IMR-90 (cell line): ENCODE measurements around the gene USP32. TPM values are rescaled to one million over a fixed set of nuclear protein-coding genes. Genes with fewer than 3 reads are reported as not detected.

Experiments used
- ATAC-seq: fragments of 200-7000 bp; cut with Tn5 transposase; 2 replicates; pipeline ENCODE4 v1.9.1; 2020; ENCODE audit warnings: low read depth, mild to moderate bottlenecking, moderate library complexity
- BruUV-seq: library from RNA; stranded (reverse); fragments of 400-500 nt; replicated peaks from 2 replicates; lab custom pipeline; 2021; lab: Mats Ljungman, UMichigan
- CTCF ChIA-PET: fragments of 300-600 bp; formaldehyde crosslinking; extraction: SDS; loops from one replicate; lab custom pipeline; 2021; ENCODE audit warnings: antibody characterized with exemption; lab: Yijun Ruan, JAX
- POLR2A ChIA-PET: fragments of 300-600 bp; sonication (Branson Sonifier 250); formaldehyde crosslinking; loops from one replicate; lab custom pipeline; 2022; ENCODE audit warnings: antibody characterized with exemption; ENCODE audit not compliant: unreplicated experiment; lab: Charles Lee
- DNase-seq: peaks from one replicate; pipeline ENCODE4 v3.0.0; 2013
- H2AFZ ChIP-seq: replicated peaks from 2 replicates; pipeline ENCODE3; 2013; ENCODE audit warnings: low read length, mild to moderate bottlenecking; ENCODE audit not compliant: poor library complexity
- H2AK5ac ChIP-seq: 2 replicates; pipeline ENCODE4 v1.6.1; 2013; ENCODE audit warnings: low read depth, low read length, inconsistent platforms
- H2AK9ac ChIP-seq: replicated peaks from 2 replicates; pipeline ENCODE3; 2013; ENCODE audit warnings: mild to moderate bottlenecking, low read depth, low read length, moderate library complexity; ENCODE audit not compliant: poor library complexity
- H2BK120ac ChIP-seq: 2 replicates; pipeline ENCODE4 v1.6.1; 2013; ENCODE audit warnings: low read depth, low read length, inconsistent platforms
- H2BK15ac ChIP-seq: 3 replicates; pipeline ENCODE4 v1.6.1; 2013; ENCODE audit warnings: low read depth, low read length, inconsistent platforms
- H2BK20ac ChIP-seq: 2 replicates; pipeline ENCODE4 v1.6.1; 2013; ENCODE audit warnings: low read depth, mild to moderate bottlenecking, inconsistent platforms, low read length, moderate library complexity
- H2BK5ac ChIP-seq: 2 replicates; pipeline ENCODE4 v1.6.1; 2013; ENCODE audit warnings: mild to moderate bottlenecking, low read depth, low read length, inconsistent platforms; ENCODE audit not compliant: poor library complexity, severe bottlenecking
- H3K14ac ChIP-seq: replicated peaks from 2 replicates; pipeline ENCODE4 v1.6.1; 2013; ENCODE audit warnings: low read depth, low read length, inconsistent platforms
- H3K18ac ChIP-seq: 2 replicates; pipeline ENCODE4 v1.6.1; 2013; ENCODE audit warnings: low read depth, low read length, control low read depth
- H3K23ac ChIP-seq: 2 replicates; pipeline ENCODE4 v1.6.1; 2013; ENCODE audit warnings: low read depth, low read length, inconsistent platforms
- H3K27ac ChIP-seq: 2 replicates; pipeline ENCODE4 v1.5.1; 2013; ENCODE audit warnings: mild to moderate bottlenecking, control low read depth, low read length; ENCODE audit not compliant: insufficient read depth
- H3K27me3 ChIP-seq: 2 replicates; pipeline ENCODE4 v1.6.1; 2013; ENCODE audit warnings: low read length; ENCODE audit not compliant: control insufficient read depth, insufficient read depth
- H3K36me3 ChIP-seq: 2 replicates; pipeline ENCODE4 v1.6.1; 2013; ENCODE audit warnings: low read length, mixed read lengths; ENCODE audit not compliant: control insufficient read depth, insufficient read depth
- H3K4ac ChIP-seq: 2 replicates; pipeline ENCODE4 v1.6.1; 2013; ENCODE audit warnings: low read depth, low read length, inconsistent platforms
- H3K4me1 ChIP-seq: 2 replicates; pipeline ENCODE4 v1.6.1; 2013; ENCODE audit warnings: low read length, mixed read lengths; ENCODE audit not compliant: control insufficient read depth, insufficient read depth
- H3K4me2 ChIP-seq: 2 replicates; pipeline ENCODE4 v1.6.1; 2013; ENCODE audit warnings: low read depth, mild to moderate bottlenecking, control low read depth, low read length, moderate library complexity
- H3K4me3 ChIP-seq: 2 replicates; pipeline ENCODE4 v1.5.1; 2013; ENCODE audit warnings: low read depth, mild to moderate bottlenecking, control low read depth, low read length, moderate library complexity; ENCODE audit not compliant: insufficient read depth
- H3K56ac ChIP-seq: 2 replicates; pipeline ENCODE4 v1.6.1; 2013; ENCODE audit warnings: low read length, inconsistent platforms; ENCODE audit not compliant: insufficient read depth; ENCODE audit errors: extremely low read depth
- H3K79me1 ChIP-seq, 2 experiments: 2 replicates each; pipeline ENCODE4 v1.6.1; 2013; ENCODE audit warnings: low read length in 2 of 2, inconsistent platforms in 1 of 2, low read depth in 1 of 2
- H3K9ac ChIP-seq: 2 replicates; pipeline ENCODE4 v1.6.1; 2013; ENCODE audit warnings: low read depth, low read length, control low read depth
- H3K9me1 ChIP-seq: 2 replicates; pipeline ENCODE4 v1.6.1; 2013; ENCODE audit warnings: low read length, inconsistent platforms; ENCODE audit not compliant: insufficient read depth
- H3K9me3 ChIP-seq: 2 replicates; pipeline ENCODE4 v1.6.1; 2013; ENCODE audit warnings: low read length; ENCODE audit not compliant: control insufficient read depth, insufficient read depth
- H4K20me1 ChIP-seq: 2 replicates; pipeline ENCODE4 v1.6.1; 2013; ENCODE audit warnings: low read length, inconsistent platforms; ENCODE audit not compliant: insufficient read depth
- H4K5ac ChIP-seq: 2 replicates; pipeline ENCODE4 v1.6.1; 2013; ENCODE audit warnings: mild to moderate bottlenecking, low read depth, low read length, control low read depth
- H4K8ac ChIP-seq, 2 experiments: 2 replicates each; pipeline ENCODE4 v1.6.1; 2013; ENCODE audit warnings: low read depth in 2 of 2, low read length in 2 of 2, control low read depth in 1 of 2, inconsistent platforms in 1 of 2
- H4K91ac ChIP-seq: 2 replicates; pipeline ENCODE4 v1.6.1; 2013; ENCODE audit warnings: low read depth, low read length, inconsistent platforms; ENCODE audit not compliant: insufficient read depth
- BHLHE40 ChIP-seq: fragments of 150-350 bp; IDR thresholded peaks from 2 replicates; pipeline ENCODE4 v1.6.1; 2016; ENCODE audit warnings: mild to moderate bottlenecking, low read depth, low read length
- CHD1 ChIP-seq: IDR thresholded peaks from 2 replicates; pipeline ENCODE4 v1.6.1; 2012; ENCODE audit warnings: low read depth, low read length, improper control_type of control experiment
- CTCF ChIP-seq: conservative IDR thresholded peaks from 2 replicates; pipeline ENCODE4 v1.5.1; 2012; ENCODE audit warnings: mild to moderate bottlenecking, low read depth, low read length, improper control_type of control experiment
- ELK1 ChIP-seq: fragments of 150-350 bp; IDR thresholded peaks from 2 replicates; pipeline ENCODE4 v1.6.1; 2016; ENCODE audit warnings: low read depth, mild to moderate bottlenecking, low read length, moderate library complexity, borderline replicate concordance
- MAFK ChIP-seq: IDR thresholded peaks from 2 replicates; pipeline ENCODE4 v1.6.1; 2012; ENCODE audit warnings: low read depth, low read length, improper control_type of control experiment
- MAZ ChIP-seq: IDR thresholded peaks from 2 replicates; pipeline ENCODE4 v1.6.1; 2012; ENCODE audit warnings: low read depth, mild to moderate bottlenecking, low read length, improper control_type of control experiment, moderate library complexity, borderline replicate concordance
- RAD21 ChIP-seq: IDR thresholded peaks from 2 replicates; pipeline ENCODE4 v1.6.1; 2012; ENCODE audit warnings: low read length, improper control_type of control experiment
- RCOR1 ChIP-seq: IDR thresholded peaks from 2 replicates; pipeline ENCODE4 v1.6.1; 2012; ENCODE audit warnings: mild to moderate bottlenecking, low read length, improper control_type of control experiment; ENCODE audit not compliant: insufficient replicate concordance
- SMC3 ChIP-seq: fragments of 150-350 bp; IDR thresholded peaks from 2 replicates; pipeline ENCODE4 v1.6.1; 2016; ENCODE audit warnings: low read depth, mild to moderate bottlenecking, antibody characterized with exemption, low read length, moderate library complexity
- USF2 ChIP-seq: fragments of 150-350 bp; IDR thresholded peaks from 2 replicates; pipeline ENCODE4 v1.6.1; 2017; ENCODE audit warnings: mild to moderate bottlenecking, antibody characterized with exemption, low read length, low read depth
- WGBS, 2 experiments: methylation state at CpG; one replicate each; pipeline versions ENCODE4 v1.1.5 to v1.1.7; 2013; ENCODE audit warnings: missing lambda C conversion rate in 2 of 2; ENCODE audit not compliant: insufficient read length in 1 of 2; ENCODE audit errors: extremely low coverage in 2 of 2; 5-methylcytosine and 5-hydroxymethylcytosine counted together
- dilution Hi-C: fragments of 300-500 bp; cut with HindIII; formaldehyde crosslinking; loops from one replicate; pipeline ENCODE4 v1.14.3; 2018; ENCODE audit warnings: low sequenced_read_pairs; ENCODE audit not compliant: unreplicated experiment
- in situ Hi-C: fragments of 300-500 bp; cut with MboI; formaldehyde crosslinking; loops from 3 replicates; pipeline ENCODE4 v1.14.3; 2019; ENCODE audit warnings: low sequenced_read_pairs, inconsistent platforms, mixed read lengths
- intact Hi-C: fragments of 100-400 bp; cut with micrococcal nuclease; formaldehyde crosslinking; loops from 2 replicates; pipeline ENCODE4 v1.10.0; 2022
- polyA plus RNA-seq, 3 experiments: library from polyadenylated mRNA; depleted of rRNA; stranded (reverse); fragments of >200 nt; gene quantifications; 2 replicates each; pipeline ENCODE4 v1.2.3, GENCODE V29; 2012; ENCODE audit warnings: low replicate concordance in 1 of 3
- total RNA-seq: library from RNA; depleted of rRNA; stranded (reverse); fragments of >200 nt; gene quantifications from 2 replicates; pipeline ENCODE4 v1.2.3, GENCODE V29; 2012

USP32 gene
- total and polyA plus RNA-seq, 2 of the 4 experiments (the other 2 are of a cell fraction): 16.8 to 46.8 TPM

- no peak overlapping the region for H4K91ac ChIP-seq
- H3K56ac ChIP-seq: no peak overlapping the region
- no peak overlapping the region for H2AFZ ChIP-seq
- no peak overlapping the region for H2BK5ac ChIP-seq
- no peak overlapping the region for H2BK15ac ChIP-seq
- H3K9me3 ChIP-seq: no peaks in the 10 kb centered on the region
- H2AK5ac ChIP-seq: no peak overlapping the region
- intact Hi-C loops: loop anchor here (5.0 kb wide), 1 partner anchor 33 kb away; no protein-coding TSS in a partner anchor
- WGBS, 2 experiments: 80 to 100% methylated on average over 2 of the region's 5 CpGs
- H3K27me3 ChIP-seq: no peaks in the 10 kb centered on the region
- H2BK120ac ChIP-seq: no peak overlapping the region
- H2BK20ac ChIP-seq: no peak overlapping the region
- no peak overlapping the region for H4K8ac ChIP-seq
- peaks cover 32 to 64% of the 10 kb centered on the region in 2 experiments for H3K79me1 ChIP-seq
- DNase-seq (no peak), ATAC-seq (no peak)
- ChIA-PET CTCF (interaction anchor here (0.6 kb wide), 1 partner anchor 252 kb away, joined by 3 read pairs; no protein-coding TSS in a partner anchor), POLR2A (no interaction called here)
- H3K4me3 ChIP-seq: no peak overlapping the region
- TF ChIP-seq CHD1: no peak
- TF ChIP-seq BHLHE40: no peak
- TF ChIP-seq MAZ: no peak
- TF ChIP-seq USF2: no peak
- no peak for TF ChIP-seq MAFK
- TF ChIP-seq RCOR1: no peak
- TF ChIP-seq SMC3: no peak
- TF ChIP-seq ELK1: no peak
- no peak for TF ChIP-seq RAD21
- TF ChIP-seq CTCF: no peak
- no peak overlapping the region for H3K23ac ChIP-seq
- no peak overlapping the region for H2AK9ac ChIP-seq
- H3K18ac ChIP-seq: no peak overlapping the region
- H4K20me1 ChIP-seq: peaks cover 45% of the 10 kb centered on the region; the same call in 1 of the 2 replicates
- in situ Hi-C loops: no loop called here
- H3K9ac ChIP-seq: no peak overlapping the region
- H3K27ac ChIP-seq: no peak overlapping the region
- H3K4me1 ChIP-seq: 0 out of 2 replicates have a peak, but pooled peaks cover 1% of the 10 kb centered on the region
- no TSS peak for BruUV-seq
- dilution Hi-C loops: no loop called here
- H3K4ac ChIP-seq: no peak overlapping the region
- peaks cover 5% of the 10 kb centered on the region for H3K9me1 ChIP-seq
- no peak overlapping the region for H4K5ac ChIP-seq
- H3K36me3 ChIP-seq: no peaks in the 10 kb centered on the region
- H3K4me2 ChIP-seq: no peak overlapping the region
- H3K14ac ChIP-seq: no peak overlapping the region
Observed at GRCh38 chr17:60318830-60319229, 73.1 kb downstream of the USP32 start.
